Brain microvascular endothelial cell (primary cell): ENCODE results near the gene DOCK3.

Experiments
- DNase-seq: peaks from one replicate; pipeline ENCODE4 v3.0.0-alpha.2; 2020
- H3K27ac ChIP-seq: fragments of 250-450 bp; sonication (Bioruptor Pico); 2 replicates; pipeline ENCODE4 v1.5.1; 2020; ENCODE audit warnings: mild to moderate bottlenecking, moderate library complexity
- H3K27me3 ChIP-seq: fragments of 250-450 bp; sonication (Bioruptor Pico); replicated peaks from 2 replicates; pipeline ENCODE4 v1.5.1; 2020; ENCODE audit warnings: mild to moderate bottlenecking
- H3K36me3 ChIP-seq: fragments of 250-450 bp; sonication (Bioruptor Pico); replicated peaks from 2 replicates; pipeline ENCODE4 v1.5.1; 2020; ENCODE audit warnings: mild to moderate bottlenecking
- H3K4me3 ChIP-seq: 2 replicates; pipeline ENCODE4 v1.5.1; 2011; ENCODE audit warnings: low read depth, mild to moderate bottlenecking, control low read depth, low read length, moderate library complexity
- in situ Hi-C: cut with HindIII; loops from 2 replicates; pipeline ENCODE4 v1.10.0; 2017; ENCODE audit warnings: low sequenced_read_pairs, low pct_ligation_motif_present
- TF ChIP-seq, protein P1 (sequence below): IDR thresholded peaks from 2 replicates; pipeline ENCODE4 v1.5.1; 2011; ENCODE audit warnings: low read depth, mild to moderate bottlenecking, moderate library complexity, low read length, control low read depth, inconsistent platforms; ENCODE audit errors: missing control alignments

Gene DOCK3

GRCh38 chr3:51340013-51340829, 665.5 kb downstream of the DOCK3 start:
- DNase-seq = peak; percentile 91
- H3K36me3 ChIP-seq = no peaks in the 10 kb centered on the region
- in situ Hi-C loops = no loop called here
- H3K4me3 ChIP-seq = no peak overlapping the region
- no peaks in the 10 kb centered on the region for H3K27me3 ChIP-seq
- TF ChIP-seq, protein P1, sequence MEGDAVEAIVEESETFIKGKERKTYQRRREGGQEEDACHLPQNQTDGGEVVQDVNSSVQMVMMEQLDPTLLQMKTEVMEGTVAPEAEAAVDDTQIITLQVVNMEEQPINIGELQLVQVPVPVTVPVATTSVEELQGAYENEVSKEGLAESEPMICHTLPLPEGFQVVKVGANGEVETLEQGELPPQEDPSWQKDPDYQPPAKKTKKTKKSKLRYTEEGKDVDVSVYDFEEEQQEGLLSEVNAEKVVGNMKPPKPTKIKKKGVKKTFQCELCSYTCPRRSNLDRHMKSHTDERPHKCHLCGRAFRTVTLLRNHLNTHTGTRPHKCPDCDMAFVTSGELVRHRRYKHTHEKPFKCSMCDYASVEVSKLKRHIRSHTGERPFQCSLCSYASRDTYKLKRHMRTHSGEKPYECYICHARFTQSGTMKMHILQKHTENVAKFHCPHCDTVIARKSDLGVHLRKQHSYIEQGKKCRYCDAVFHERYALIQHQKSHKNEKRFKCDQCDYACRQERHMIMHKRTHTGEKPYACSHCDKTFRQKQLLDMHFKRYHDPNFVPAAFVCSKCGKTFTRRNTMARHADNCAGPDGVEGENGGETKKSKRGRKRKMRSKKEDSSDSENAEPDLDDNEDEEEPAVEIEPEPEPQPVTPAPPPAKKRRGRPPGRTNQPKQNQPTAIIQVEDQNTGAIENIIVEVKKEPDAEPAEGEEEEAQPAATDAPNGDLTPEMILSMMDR = no peak
- peak overlapping the region; percentile 71 for H3K27ac ChIP-seq

DNA sequence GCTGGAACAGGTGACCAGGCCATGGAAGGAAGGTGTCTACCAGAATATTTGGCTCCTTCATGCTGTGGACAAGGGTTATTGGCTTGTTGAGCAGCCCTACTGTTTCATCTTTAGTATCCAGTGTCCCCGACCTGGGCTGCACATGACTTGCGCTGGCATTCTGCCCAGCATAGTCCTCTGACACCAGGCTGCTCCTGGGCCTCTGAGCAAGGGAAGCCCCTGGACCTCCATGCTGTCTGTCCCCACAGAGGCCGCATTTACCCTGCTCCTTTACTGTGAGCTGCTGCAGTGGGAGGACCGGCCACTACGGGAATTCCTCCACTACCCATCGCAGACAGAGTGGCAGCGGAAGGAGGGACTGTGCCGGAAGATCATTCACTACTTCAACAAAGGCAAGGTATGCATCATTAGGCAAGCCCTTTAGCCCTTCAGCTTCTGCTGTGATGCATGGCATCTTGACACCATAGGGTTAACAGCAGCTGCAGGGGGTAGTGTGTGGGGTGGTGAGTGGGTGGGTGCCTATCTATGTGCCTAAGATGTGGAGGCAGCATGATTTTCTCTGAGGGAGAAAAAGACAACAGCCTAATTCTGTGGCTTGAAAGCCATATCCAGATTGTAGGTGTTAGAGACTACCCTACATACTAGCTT, 666.4 kb downstream of the DOCK3 start:
- in situ Hi-C loops = no loop called here
- TF ChIP-seq, protein P1 = no peak
- Histone ChIP-seq H3K36me3 (no peaks in the 10 kb centered on the region), H3K27ac (peak overlapping the region; percentile 71), H3K4me3 (no peak overlapping the region), H3K27me3 (no peaks in the 10 kb centered on the region)
- peak; percentile 33 for DNase-seq

DNA sequence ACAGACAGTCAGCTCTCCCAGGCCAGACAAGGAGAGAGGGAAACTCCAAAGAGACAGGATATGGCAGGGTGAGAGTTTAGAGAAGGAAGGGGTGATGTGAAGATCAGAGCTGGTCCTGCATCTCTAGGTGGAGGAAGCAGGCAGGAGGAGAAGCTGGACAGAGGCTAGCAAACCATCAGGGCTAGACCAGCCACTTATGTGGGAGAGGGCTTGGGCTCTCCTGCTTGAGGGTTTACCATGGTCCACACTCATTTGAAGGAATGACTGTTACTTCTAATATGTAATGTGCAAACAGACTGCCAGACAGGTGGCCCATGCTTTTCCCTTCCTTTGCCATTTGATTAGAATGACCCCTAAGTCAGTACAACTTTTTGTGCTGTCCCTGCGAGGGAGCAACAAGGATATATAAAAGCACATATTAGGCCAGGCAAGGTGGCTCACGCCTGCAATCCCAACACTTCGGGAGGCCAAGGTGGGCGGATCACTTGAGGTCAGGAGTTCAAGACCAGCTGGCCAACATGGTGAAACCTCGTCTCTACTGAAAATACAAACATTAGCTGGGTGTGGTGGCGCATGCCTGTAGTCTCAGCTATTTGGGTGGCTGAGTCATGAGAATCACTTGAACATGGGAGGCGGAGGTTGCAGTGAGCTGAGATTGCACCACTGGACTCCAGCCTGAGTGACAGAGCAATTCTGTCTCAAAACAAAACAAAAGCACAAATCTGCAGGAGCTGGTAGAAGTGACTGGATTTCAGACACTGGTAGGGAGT, 669.4 kb downstream of the DOCK3 start:
- TF ChIP-seq, protein P1 = no peak
- DNase-seq = peak; percentile 92
- Histone ChIP-seq H3K27ac (no peak overlapping the region), H3K27me3 (no peaks in the 10 kb centered on the region), H3K4me3 (no peak overlapping the region), H3K36me3 (no peaks in the 10 kb centered on the region)
- in situ Hi-C loops = no loop called here

DNA sequence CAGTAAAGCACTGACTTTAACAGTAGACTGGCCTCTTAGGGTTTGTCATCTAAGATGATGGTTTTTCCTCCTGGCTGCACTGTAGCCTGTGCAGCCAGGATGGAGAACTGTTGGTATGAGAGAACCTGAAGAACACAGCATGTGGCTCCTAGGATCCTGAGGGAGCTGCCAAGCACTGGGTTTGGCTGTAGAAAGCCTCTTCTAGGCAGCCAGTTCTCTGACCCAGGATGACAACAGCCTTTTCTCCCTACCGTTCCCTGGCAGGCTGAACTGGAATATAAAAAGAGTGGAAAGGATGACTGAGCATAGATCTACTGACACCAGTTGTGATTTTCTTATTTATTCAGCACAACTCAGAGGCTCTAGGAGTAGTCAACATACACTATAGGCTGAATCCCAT, 676.0 kb downstream of the DOCK3 start:
- no peaks in the 10 kb centered on the region for H3K27me3 ChIP-seq
- in situ Hi-C loops = loop anchor here (25.0 kb wide), 1 partner anchor 238 kb away; no protein-coding TSS in a partner anchor
- no peak overlapping the region for H3K4me3 ChIP-seq
- TF ChIP-seq, protein P1 = no peak
- H3K36me3 ChIP-seq = no peaks in the 10 kb centered on the region
- no peak overlapping the region for H3K27ac ChIP-seq
- DNase-seq = no peak

GRCh38 chr3:51353131-51353530, 678.4 kb downstream of the DOCK3 start:
- no peaks in the 10 kb centered on the region for H3K27me3 ChIP-seq
- H3K27ac ChIP-seq = no peak overlapping the region
- in situ Hi-C loops = loop anchor here (25.0 kb wide), 1 partner anchor 241 kb away; no protein-coding TSS in a partner anchor
- no peak overlapping the region for H3K4me3 ChIP-seq
- no peak for DNase-seq
- H3K36me3 ChIP-seq = no peaks in the 10 kb centered on the region
- TF ChIP-seq, protein P1 = no peak
